HG02678 (cell line): ENCODE measurements around the gene GABRD.
"Not testable (repeated sequence)": the region's sequence is repeated elsewhere in the genome, so short reads cannot be mapped to it uniquely, and the experiment has no call there.

Source experiments
- ATAC-seq: cut with Tn5 transposase; IDR thresholded peaks from one replicate; pipeline ENCODE4 v1.9.1; 2021; ENCODE audit warnings: mild to moderate bottlenecking, moderate library complexity; ENCODE audit not compliant: unreplicated experiment

GABRD gene, protein sequence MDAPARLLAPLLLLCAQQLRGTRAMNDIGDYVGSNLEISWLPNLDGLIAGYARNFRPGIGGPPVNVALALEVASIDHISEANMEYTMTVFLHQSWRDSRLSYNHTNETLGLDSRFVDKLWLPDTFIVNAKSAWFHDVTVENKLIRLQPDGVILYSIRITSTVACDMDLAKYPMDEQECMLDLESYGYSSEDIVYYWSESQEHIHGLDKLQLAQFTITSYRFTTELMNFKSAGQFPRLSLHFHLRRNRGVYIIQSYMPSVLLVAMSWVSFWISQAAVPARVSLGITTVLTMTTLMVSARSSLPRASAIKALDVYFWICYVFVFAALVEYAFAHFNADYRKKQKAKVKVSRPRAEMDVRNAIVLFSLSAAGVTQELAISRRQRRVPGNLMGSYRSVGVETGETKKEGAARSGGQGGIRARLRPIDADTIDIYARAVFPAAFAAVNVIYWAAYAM

GRCh38 chr1:2019172-2019543 is at the start of gene GABRD:
Gene GABRD (plus strand): TSS chr1:2019345. CDS start chr1:2019424, 79 bp downstream.
- ATAC-seq: no peak

GRCh38 chr1:1969505-1969900 is 49.6 kb upstream of the GABRD start:
- no peak for ATAC-seq

GRCh38 chr1:1969953-1970716 is 49.0 kb upstream of the GABRD start:
- ATAC-seq: no peak

DNA sequence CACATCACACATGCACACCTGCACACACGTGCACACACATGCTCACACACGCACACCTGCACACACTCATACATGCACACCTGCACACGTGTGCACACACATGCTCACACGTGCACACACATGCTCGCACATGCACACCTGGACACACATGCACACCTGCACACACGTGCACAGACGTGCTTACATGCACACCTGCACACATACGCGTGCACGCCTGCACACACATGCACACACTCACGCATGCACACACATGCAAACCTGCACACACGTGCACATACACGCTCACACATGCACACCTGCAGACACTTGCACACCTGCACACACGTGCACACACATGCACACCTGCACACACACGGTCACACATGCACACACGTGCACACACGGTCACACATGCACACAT is 48.1 kb upstream of the GABRD start:
- ATAC-seq: no peak

- ATAC-seq: no peak
These were observed 47.5 kb upstream of the GABRD start for GRCh38 chr1:1971688-1972087.

DNA sequence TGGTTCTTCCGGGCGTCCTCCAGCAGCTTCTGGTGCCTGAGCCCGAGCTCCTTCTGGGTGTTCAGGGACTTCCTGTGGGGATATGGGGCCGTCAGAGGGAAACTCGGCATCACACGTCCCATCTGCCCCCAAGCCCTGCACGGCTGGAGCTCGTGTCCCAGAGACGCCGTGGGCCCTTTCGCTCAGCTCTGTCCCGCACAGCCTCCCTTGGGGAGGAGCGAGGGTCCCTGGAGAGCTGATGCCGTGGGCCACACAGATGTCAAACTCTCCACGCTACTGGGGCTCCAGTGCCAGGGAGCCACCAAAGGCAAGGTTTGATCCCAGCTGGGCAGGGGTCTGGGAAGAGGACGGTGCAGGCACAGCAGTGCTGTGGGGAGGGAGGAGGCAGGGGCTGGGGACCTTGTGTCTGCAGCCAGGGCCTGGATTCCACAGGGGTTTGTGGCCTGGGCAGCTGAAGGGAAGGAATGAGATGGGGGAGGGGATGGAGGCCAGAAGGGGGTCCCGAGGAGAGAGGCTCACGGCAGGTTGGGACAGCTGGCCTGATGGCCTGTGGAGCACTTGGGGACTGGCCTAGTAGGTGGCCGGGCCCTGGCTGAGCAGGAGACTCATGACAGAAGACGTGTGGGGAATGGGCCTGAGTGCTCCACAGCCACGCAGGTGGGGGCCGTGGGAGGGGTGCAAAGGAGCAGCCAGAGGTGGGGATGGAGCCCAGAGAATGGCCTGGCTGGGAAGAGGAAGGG is 46.0 kb upstream of the GABRD start:
- ATAC-seq: no peak

- no peak for ATAC-seq
These were observed 45.2 kb upstream of the GABRD start for GRCh38 chr1:1973716-1974642.

DNA sequence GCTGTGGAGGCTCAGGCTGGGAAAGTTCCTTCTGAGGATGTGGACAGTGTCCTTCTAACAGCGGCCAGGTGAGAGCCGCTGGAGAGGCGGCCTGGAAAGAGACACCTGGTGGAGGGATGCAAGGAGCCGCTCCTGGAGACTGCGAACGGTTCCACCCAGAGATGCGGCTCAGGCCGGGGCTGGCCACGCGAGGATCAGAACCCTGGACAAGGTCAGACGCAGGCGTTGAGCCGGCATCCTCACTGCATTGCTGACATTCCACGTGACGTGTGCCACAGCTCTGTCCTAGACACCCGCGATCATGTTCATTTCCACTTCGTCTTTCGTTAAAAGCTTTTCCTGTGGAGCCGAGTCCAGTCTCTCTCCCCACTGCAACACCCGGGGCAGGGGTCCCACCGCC is 44.3 kb upstream of the GABRD start:
- no peak for ATAC-seq

DNA sequence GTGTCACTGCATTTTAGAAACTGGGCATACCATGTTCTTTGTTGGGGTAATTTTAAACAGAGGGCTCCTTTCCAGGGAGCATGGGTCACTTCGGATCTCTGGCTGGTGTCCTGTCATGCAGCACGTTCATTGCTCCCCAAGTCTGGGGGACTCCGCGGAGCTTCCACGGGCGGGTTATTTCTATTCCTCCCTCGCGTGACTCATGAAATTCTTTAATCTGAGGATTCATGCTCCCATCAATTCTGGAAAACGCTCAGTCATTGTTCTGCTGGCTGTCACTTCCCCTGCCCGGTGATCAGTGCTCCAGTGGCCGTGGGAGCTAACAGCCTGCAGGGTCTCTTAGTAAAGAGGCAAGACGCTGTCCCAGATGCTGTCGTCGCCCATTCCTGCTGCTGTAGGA is 43.6 kb upstream of the GABRD start:
- no peak for ATAC-seq

DNA sequence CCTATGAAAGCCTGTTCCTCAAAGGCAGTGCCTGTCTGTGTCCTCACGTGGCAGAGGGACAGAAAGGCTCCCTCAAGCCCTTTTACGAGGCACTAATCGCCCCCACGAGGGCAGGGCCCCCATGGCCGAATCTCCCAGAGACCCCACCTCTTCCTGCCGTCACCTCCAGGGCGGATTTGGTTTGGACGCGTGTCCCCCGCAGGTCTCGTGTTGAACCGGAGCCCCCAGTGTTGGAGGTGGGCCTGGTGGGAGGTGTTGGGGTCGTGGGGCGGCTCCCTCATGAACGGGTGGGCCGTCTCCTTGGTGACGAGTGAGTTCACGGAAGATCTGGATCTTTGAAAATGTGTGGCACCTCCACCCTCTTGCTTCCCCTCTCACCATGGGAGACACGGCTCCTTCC is 43.1 kb upstream of the GABRD start:
- ATAC-seq: no peak

DNA sequence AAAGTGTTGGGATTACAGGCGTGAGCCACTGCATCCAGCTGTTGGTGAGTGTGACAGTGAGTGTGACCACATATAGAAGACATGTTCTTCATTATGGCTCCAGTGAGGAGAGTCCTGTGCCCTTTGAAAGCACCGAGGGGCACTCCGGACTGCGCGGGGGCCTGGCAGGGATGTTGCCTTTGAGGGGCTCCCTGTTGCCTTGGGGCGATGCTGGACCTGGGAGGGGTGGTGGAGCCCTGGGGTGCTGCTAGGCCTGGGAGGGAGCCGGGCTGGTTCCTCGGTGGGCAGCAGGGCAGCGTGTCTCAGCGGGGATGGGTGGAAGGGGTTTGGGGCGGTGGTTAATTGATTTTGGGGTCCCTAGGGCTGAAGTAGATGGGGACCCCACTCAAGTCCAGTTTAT is 41.0 kb upstream of the GABRD start:
- no peak for ATAC-seq

DNA sequence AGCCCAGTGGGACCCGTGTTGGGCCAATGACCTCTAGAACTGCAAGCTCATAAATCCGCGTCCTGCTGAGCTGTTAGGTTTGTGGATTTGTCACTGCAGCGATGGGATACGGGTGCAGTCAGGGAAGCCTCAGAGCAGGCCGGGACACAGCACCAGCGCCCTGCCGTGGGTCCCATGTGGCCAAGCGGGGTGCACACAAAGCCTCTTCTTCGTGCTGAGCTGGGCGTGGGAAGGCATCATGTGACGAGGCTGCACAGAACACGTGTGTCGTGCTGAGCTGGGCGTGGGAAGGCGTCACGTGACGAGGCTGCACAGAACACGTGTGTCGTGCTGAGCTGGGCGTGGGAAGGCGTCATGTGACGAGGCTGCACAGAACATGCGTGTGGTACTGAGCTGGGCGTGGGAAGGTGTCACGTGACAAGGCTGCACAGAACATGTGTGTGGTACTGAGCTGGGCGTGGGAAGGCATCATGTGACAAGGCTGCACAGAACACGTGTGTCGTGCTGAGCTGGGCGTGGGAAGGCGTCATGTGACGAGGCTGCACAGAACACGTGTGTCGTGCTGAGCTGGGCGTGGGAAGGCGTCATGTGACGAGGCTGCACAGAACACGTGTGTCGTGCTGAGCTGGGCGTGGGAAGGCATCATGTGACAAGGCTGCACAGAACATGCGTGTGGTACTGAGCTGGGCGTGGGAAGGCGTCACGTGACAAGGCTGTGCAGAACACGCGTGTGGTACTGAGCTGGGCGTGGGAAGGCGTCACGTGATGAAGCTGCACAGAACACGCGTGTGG is 40.3 kb upstream of the GABRD start:
- ATAC-seq: not testable (repeated sequence)

- ATAC-seq: no peak
These were observed 39.5 kb upstream of the GABRD start for GRCh38 chr1:1979482-1980165.

GRCh38 chr1:1980467-1981141 is 38.5 kb upstream of the GABRD start:
- ATAC-seq: no peak

- ATAC-seq: no peak
These were observed 38.0 kb upstream of the GABRD start for GRCh38 chr1:1981142-1981500.

- not testable (repeated sequence) for ATAC-seq
These were observed 37.4 kb upstream of the GABRD start for GRCh38 chr1:1981631-1982327.

- ATAC-seq: no peak
These were observed 36.5 kb upstream of the GABRD start for GRCh38 chr1:1982379-1983232.
